22Rv1 (cell line): ENCODE measurements around the gene PAX3.

Experiments
- CTCF ChIP-seq: fragments of 450-650 bp; IDR thresholded peaks from 2 replicates; pipeline ENCODE4 v1.5.1; 2017; ENCODE audit warnings: mild to moderate bottlenecking
- ZFX ChIP-seq: fragments of 450-650 bp; IDR thresholded peaks from 2 replicates; pipeline ENCODE4 v1.6.1; 2017; ENCODE audit warnings: antibody characterized with exemption, borderline replicate concordance

GRCh38 chr2:222283634-222284033 is 15.2 kb downstream of the PAX3 start:
- TF ChIP-seq CTCF (no peak), ZFX (no peak)
